Left lung (tissue), 10 donors: ENCODE measurements around the gene SH3BP5L. TPM values are rescaled to one million over a fixed set of nuclear protein-coding genes. Genes with fewer than 3 reads are reported as not detected.

ENCODE experiments used
- ATAC-seq: fragments of 200-7000 bp; cut with Tn5 transposase; one replicate; pipeline ENCODE4 v1.9.1; 2020; ENCODE audit warnings: moderate library complexity
- DNase-seq, 4 donors: peaks; one replicate each; pipeline ENCODE4 v3.0.0-alpha.2; 2013 to 2020
- H3K27ac ChIP-seq, 2 donors: fragments of 200-600 bp; sonication (generic) in 1 of 2; one replicate each; pipeline versions ENCODE4 v1.5.0 to v1.8.0; 2020 to 2021
- H3K27me3 ChIP-seq, 2 donors: fragments of 200-600 bp; sonication (generic) in 1 of 2; one replicate each; pipeline versions ENCODE4 v1.5.0 to v1.8.0; 2020 to 2021
- H3K36me3 ChIP-seq, 2 donors: fragments of 200-600 bp; sonication (generic) in 1 of 2; one replicate each; pipeline versions ENCODE4 v1.5.0 to v1.8.0; 2020 to 2021
- H3K4me1 ChIP-seq, 2 donors: fragments of 200-600 bp; one replicate each; pipeline ENCODE4 v1.8.0; 2021
- H3K4me3 ChIP-seq, 2 donors: fragments of 200-600 bp; sonication (generic) in 1 of 2; one replicate each; pipeline versions ENCODE4 v1.5.0 to v1.8.0; 2020 to 2021; ENCODE audit warnings: mild to moderate bottlenecking in 1 of 2
- H3K9me3 ChIP-seq, 2 donors: fragments of 200-600 bp; sonication (generic) in 1 of 2; one replicate each; pipeline versions ENCODE4 v1.5.0 to v1.8.0; 2020 to 2021
- CTCF ChIP-seq, 2 donors: fragments of 200-600 bp; sonication (generic) in 1 of 2; IDR thresholded peaks; one replicate each; pipeline versions ENCODE4 v1.5.0 to v1.8.0; 2021; ENCODE audit warnings: antibody characterized with exemption in 2 of 2
- intact Hi-C, 2 donors: fragments of 100-400 bp; cut with DNase I; formaldehyde crosslinking; loops; one replicate each; pipeline versions ENCODE4 v1.11.2 to v1.14.2; 2022
- polyA plus RNA-seq, 6 donors: library from polyadenylated mRNA; unstranded; fragments of 120-200 nt; gene quantifications; one replicate each; pipeline ENCODE4 v1.2.1, GENCODE V29; 2013; ENCODE audit not compliant: insufficient read length in 6 of 6
- total RNA-seq, 2 donors: library from RNA; stranded (reverse); fragmentation: NEBNext Ultra II Directional; extraction: Animal tissue kit (Norgen Biotek cat#: 25700); gene quantifications; one replicate each; pipeline ENCODE4 v1.2.1, GENCODE V29; 2021
- donor health status: DM: no; HTN: yes; CAD: no.
- donor health status: DM: no; HTN: no; CAD: no.

The SH3BP5L gene
- total and polyA plus RNA-seq, 8 donors = 23.0 to 26.5 (median 23.9) TPM

DNA sequence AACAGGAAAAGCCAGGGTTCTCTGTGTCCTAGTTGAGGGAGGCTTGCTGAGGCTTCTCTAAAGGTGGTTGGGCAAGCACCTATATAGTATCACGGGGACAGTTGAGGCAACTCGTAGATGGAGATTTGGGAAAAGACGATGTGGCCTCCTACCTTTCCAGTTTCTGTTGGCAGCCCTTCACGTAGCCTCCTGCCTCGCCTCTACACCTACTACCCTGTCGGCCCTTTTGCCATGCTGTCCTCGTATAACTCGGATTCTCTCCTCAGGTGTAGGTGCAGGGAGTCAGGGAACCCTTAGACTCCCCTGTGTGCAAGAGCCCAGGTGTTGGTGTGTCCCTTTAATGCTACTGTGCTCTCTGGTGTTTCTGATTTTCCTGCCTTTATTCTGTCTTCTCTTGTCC lies 22.9 kb upstream of the SH3BP5L start:
- intact Hi-C loops = no loop called here
- Histone ChIP-seq H3K4me3 (no peak overlapping the region), H3K27ac (no peak overlapping the region), H3K9me3 (no peaks in the 10 kb centered on the region), H3K4me1 (no peaks in the 10 kb centered on the region), H3K27me3 (no peaks in the 10 kb centered on the region), H3K36me3 (peaks cover 0 to 86% of the 10 kb centered on the region in 2 donors)
- ATAC-seq = no peak
- no peak for TF ChIP-seq CTCF (IDR thresholded peaks at IDR 0.05)
- no peak for DNase-seq

- DNase-seq (peak in 1 of 4 donors; percentile 82), ATAC-seq (no peak)
- Histone ChIP-seq H3K9me3 (no peaks in the 10 kb centered on the region), H3K36me3 (peaks cover 0 to 81% of the 10 kb centered on the region in 2 donors), H3K27me3 (no peaks in the 10 kb centered on the region), H3K27ac (no peak overlapping the region), H3K4me1 (no peaks in the 10 kb centered on the region), H3K4me3 (no peak overlapping the region)
- no peak for TF ChIP-seq CTCF (IDR thresholded peaks at IDR 0.05)
- intact Hi-C loops = no loop called here
These were observed 22.3 kb upstream of the SH3BP5L start for GRCh38 chr1:248847956-248848561.

GRCh38 chr1:248847181-248847955 lies 21.7 kb upstream of the SH3BP5L start:
- Histone ChIP-seq H3K36me3 (peaks cover 0 to 85% of the 10 kb centered on the region in 2 donors), H3K27ac (no peak overlapping the region), H3K27me3 (no peaks in the 10 kb centered on the region), H3K4me3 (no peak overlapping the region), H3K9me3 (no peaks in the 10 kb centered on the region), H3K4me1 (peaks cover 0 to 5% of the 10 kb centered on the region in 2 donors)
- DNase-seq = no peak
- no peak for TF ChIP-seq CTCF (IDR thresholded peaks at IDR 0.05)
- intact Hi-C loops = no loop called here
- no peak for ATAC-seq

DNA sequence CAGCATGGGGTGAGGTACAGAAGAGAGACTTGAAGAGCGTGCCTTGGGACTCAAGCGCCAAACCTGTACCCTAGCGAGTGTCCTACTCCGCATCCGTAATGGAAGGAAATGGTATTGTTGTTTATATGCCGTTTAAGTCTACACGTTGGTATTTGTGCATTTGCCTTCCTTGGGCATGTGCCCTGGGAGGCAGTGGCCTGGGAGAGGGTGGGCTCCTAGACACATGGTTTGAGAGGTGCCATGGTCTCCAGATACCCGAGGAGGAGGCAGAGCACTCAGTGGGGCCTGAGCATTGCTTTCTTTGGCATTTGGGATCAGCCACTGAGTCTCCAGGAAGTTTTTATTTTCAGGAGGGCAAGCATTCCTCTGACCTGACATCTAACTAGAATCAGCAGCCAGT lies 18.8 kb upstream of the SH3BP5L start:
- intact Hi-C loops = no loop called here
- Histone ChIP-seq H3K36me3 (peaks cover 0 to 62% of the 10 kb centered on the region in 2 donors), H3K27me3 (no peaks in the 10 kb centered on the region), H3K9me3 (no peaks in the 10 kb centered on the region), H3K4me3 (no peak overlapping the region), H3K4me1 (peaks cover 1 to 33% of the 10 kb centered on the region in 2 donors), H3K27ac (no peak overlapping the region)
- TF ChIP-seq CTCF (IDR thresholded peaks at IDR 0.05) = no peak
- no peak for DNase-seq
- no peak for ATAC-seq

DNA sequence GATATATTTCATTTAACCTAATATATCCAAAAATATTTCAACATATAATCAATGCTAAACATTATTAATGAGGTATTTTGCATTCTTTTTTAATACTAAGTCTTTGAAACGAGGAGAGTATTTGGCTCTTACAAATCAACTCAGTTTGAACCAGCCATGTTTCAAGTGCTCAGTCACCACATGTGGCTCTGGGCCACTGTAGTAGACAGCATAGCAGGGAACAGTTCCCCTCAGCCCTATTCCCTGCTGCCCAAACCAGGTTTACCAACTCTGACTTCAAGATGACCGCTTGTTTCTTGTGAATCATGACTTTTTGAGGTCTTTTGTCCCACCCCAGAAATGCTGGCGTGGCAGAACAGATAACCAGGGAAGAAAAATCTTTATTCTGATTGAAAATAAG lies 18.0 kb upstream of the SH3BP5L start:
- ATAC-seq = no peak
- intact Hi-C loops = no loop called here
- Histone ChIP-seq H3K9me3 (no peaks in the 10 kb centered on the region), H3K27me3 (no peaks in the 10 kb centered on the region), H3K27ac (no peak overlapping the region), H3K4me3 (no peak overlapping the region), H3K36me3 (peaks cover 0 to 53% of the 10 kb centered on the region in 2 donors), H3K4me1 (peaks cover 5 to 38% of the 10 kb centered on the region in 2 donors)
- TF ChIP-seq CTCF (IDR thresholded peaks at IDR 0.05) = no peak
- no peak for DNase-seq
